OCI-LY3 (cell line): Measurements from ENCODE around the gene OBSL1.

ENCODE experiments used
- H2AFZ ChIP-seq: fragments of 200-600, 300-600 bp; shearing (Covaris generic); 2 replicates; pipeline ENCODE4 v1.6.0; 2014; ENCODE audit warnings: antibody characterized with exemption, low read depth, low read length
- H3K27ac ChIP-seq: fragments of 200-600, 300-600 bp; sonication (generic); 2 replicates; pipeline ENCODE4 v1.5.1; 2014; ENCODE audit warnings: mild to moderate bottlenecking, low read length, moderate library complexity, mixed read lengths
- H3K27me3 ChIP-seq: fragments of 200-600, 300-600 bp; sonication (generic); 2 replicates; pipeline ENCODE4 v1.6.1; 2014; ENCODE audit warnings: low read depth, low read length, mixed read lengths
- H3K36me3 ChIP-seq: fragments of 200-600, 300-600 bp; sonication (generic); replicated peaks from 2 replicates; pipeline ENCODE3; 2014; ENCODE audit warnings: low read depth, low read length, mixed read lengths
- H3K4me1 ChIP-seq: fragments of 300-600, 200-600 bp; sonication (generic); 2 replicates; pipeline ENCODE4 v1.6.1; 2014; ENCODE audit warnings: low read length, mixed read lengths
- H3K4me2 ChIP-seq: fragments of 200-600, 300-600 bp; sonication (generic); 2 replicates; pipeline ENCODE4 v1.6.1; 2014; ENCODE audit warnings: low read length, mixed read lengths
- H3K4me3 ChIP-seq: fragments of 300-600, 200-600 bp; sonication (generic); 2 replicates; pipeline ENCODE4 v1.5.1; 2014; ENCODE audit warnings: antibody characterized with exemption, mild to moderate bottlenecking, low read length, moderate library complexity
- H3K79me2 ChIP-seq: fragments of 300-600, 200-600 bp; shearing (Covaris generic); 2 replicates; pipeline ENCODE4 v1.6.1; 2014; ENCODE audit warnings: mild to moderate bottlenecking, low read length, mixed read lengths
- H3K9ac ChIP-seq: fragments of 300-600, 200-600 bp; shearing (Covaris generic); 2 replicates; pipeline ENCODE4 v1.6.0; 2014; ENCODE audit warnings: mild to moderate bottlenecking, low read length, moderate library complexity
- H3K9me3 ChIP-seq: fragments of 200-600, 300-600 bp; shearing (Covaris generic); 2 replicates; pipeline ENCODE4 v1.6.1; 2014; ENCODE audit warnings: low read length, mixed read lengths; ENCODE audit not compliant: insufficient read depth
- H4K20me1 ChIP-seq: fragments of 200-600, 300-600 bp; sonication (generic); 2 replicates; pipeline ENCODE4 v1.6.1; 2016; ENCODE audit warnings: low read length, mixed read lengths; ENCODE audit not compliant: insufficient read depth
- EZH2phosphoT487 ChIP-seq: fragments of 200-600 bp; shearing (Covaris generic); IDR thresholded peaks from 2 replicates; pipeline ENCODE4 v1.6.1; 2018; ENCODE audit warnings: antibody characterized with exemption, mixed run types, low read depth
- TF ChIP-seq, protein P1 (sequence below): fragments of 200-600, 300-600 bp; sonication (generic); IDR thresholded peaks from 2 replicates; pipeline ENCODE4 v1.5.1; 2014; ENCODE audit warnings: antibody characterized with exemption, low read length, low read depth

The OBSL1 gene

DNA sequence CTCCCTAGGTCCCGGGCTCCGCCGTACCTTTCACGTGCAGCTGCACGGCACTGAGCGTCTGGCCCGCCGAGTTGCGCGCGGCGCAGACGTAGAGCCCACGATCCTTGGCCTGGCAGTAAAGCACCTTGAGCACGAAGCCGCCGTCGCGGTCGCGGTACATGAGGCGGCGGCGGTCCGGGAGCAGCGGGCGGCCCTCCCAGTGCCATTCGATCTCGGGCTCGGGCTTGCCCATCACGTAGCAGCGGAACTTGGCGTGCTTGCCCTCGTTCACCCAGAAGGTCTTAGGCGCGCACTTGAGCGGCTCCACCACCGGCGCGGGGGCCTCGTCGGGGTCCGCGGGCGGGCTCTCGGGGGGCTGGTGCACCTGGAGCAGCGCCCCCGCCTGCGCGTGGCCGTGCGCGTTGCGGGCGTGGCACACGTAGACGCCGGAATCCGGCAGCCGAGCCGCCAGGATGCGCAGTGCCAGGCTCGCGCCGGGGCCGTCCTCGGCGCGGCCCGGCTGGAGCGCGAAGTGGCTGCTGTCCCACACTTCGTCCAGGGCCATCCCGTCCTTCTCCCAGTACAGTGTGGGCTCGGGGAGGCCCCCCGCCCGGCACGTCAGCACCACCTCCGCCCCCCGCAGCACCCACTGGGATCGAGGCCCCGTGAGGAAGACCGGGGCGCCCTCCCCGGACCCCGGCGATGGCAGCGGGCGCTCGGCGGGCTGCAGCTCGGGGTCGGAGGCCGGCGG, 980 bp downstream of the OBSL1 start:
- H3K27me3 ChIP-seq = no peaks in the 10 kb centered on the region
- TF ChIP-seq EZH2phosphoT487 = no peak
- TF ChIP-seq, protein P1, sequence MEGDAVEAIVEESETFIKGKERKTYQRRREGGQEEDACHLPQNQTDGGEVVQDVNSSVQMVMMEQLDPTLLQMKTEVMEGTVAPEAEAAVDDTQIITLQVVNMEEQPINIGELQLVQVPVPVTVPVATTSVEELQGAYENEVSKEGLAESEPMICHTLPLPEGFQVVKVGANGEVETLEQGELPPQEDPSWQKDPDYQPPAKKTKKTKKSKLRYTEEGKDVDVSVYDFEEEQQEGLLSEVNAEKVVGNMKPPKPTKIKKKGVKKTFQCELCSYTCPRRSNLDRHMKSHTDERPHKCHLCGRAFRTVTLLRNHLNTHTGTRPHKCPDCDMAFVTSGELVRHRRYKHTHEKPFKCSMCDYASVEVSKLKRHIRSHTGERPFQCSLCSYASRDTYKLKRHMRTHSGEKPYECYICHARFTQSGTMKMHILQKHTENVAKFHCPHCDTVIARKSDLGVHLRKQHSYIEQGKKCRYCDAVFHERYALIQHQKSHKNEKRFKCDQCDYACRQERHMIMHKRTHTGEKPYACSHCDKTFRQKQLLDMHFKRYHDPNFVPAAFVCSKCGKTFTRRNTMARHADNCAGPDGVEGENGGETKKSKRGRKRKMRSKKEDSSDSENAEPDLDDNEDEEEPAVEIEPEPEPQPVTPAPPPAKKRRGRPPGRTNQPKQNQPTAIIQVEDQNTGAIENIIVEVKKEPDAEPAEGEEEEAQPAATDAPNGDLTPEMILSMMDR = no peak
- H3K4me3 ChIP-seq = no peak overlapping the region
- no peak overlapping the region for H3K4me2 ChIP-seq
- no peak overlapping the region for H2AFZ ChIP-seq
- H3K27ac ChIP-seq = no peak overlapping the region
- H3K9me3 ChIP-seq = no peaks in the 10 kb centered on the region
- no peaks in the 10 kb centered on the region for H3K79me2 ChIP-seq
- H3K36me3 ChIP-seq = no peaks in the 10 kb centered on the region
- no peaks in the 10 kb centered on the region for H3K4me1 ChIP-seq
- no peaks in the 10 kb centered on the region for H4K20me1 ChIP-seq
- no peak overlapping the region for H3K9ac ChIP-seq

DNA sequence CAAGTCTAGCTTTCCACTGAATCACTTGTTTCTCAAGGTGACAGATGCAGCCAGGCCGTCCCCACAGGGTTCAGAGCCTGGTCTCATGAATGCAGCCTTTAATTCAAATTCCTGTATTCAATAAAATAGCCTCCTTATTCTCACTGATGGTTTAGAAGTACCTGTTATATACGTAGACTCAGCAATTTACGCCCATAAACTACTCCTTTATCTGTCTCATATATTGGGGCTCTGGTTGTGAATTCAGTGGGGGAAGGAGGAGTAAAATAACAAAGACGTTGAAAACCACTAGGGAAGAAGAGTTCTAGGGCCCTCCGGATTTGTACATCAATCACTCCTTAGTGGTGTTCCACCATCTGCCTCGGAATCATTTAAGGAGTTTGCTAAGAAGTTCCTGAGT, 1.7 kb downstream of the OBSL1 start:
- Histone ChIP-seq H3K4me2 (no peak overlapping the region), H4K20me1 (no peaks in the 10 kb centered on the region), H3K9ac (no peak overlapping the region), H3K36me3 (no peaks in the 10 kb centered on the region), H3K27ac (no peak overlapping the region), H3K27me3 (no peaks in the 10 kb centered on the region), H2AFZ (no peak overlapping the region), H3K79me2 (no peaks in the 10 kb centered on the region), H3K4me1 (no peaks in the 10 kb centered on the region), H3K9me3 (no peaks in the 10 kb centered on the region), H3K4me3 (no peak overlapping the region)
- no peak for TF ChIP-seq EZH2phosphoT487

DNA sequence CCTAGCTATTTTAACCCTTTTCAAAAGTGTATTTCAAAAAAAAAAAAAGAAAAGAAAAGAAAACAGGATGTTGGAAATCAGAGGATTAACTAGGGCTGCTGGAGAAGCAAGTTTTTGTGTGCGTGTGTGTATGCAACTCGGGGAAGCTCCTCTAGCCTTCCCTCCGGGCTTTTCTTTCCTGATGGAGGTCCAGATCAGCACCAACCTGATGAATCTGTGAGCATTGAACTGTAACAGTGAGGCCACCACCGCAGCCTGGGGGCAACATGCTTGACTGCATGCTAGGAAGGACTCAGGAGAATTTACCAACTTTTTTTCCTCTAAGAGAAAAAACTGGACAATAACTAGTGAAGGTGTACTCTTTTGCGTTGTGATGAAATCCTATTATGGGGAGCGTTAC, 2.3 kb downstream of the OBSL1 start:
- no peaks in the 10 kb centered on the region for H3K79me2 ChIP-seq
- no peaks in the 10 kb centered on the region for H3K9me3 ChIP-seq
- no peak overlapping the region for H2AFZ ChIP-seq
- H3K36me3 ChIP-seq = no peaks in the 10 kb centered on the region
- no peak overlapping the region for H3K27ac ChIP-seq
- no peaks in the 10 kb centered on the region for H3K27me3 ChIP-seq
- no peak overlapping the region for H3K4me3 ChIP-seq
- H3K4me2 ChIP-seq = no peak overlapping the region
- TF ChIP-seq EZH2phosphoT487 = no peak
- TF ChIP-seq, protein P1 = no peak
- H3K9ac ChIP-seq = no peak overlapping the region
- H3K4me1 ChIP-seq = no peaks in the 10 kb centered on the region
- H4K20me1 ChIP-seq = no peaks in the 10 kb centered on the region

DNA sequence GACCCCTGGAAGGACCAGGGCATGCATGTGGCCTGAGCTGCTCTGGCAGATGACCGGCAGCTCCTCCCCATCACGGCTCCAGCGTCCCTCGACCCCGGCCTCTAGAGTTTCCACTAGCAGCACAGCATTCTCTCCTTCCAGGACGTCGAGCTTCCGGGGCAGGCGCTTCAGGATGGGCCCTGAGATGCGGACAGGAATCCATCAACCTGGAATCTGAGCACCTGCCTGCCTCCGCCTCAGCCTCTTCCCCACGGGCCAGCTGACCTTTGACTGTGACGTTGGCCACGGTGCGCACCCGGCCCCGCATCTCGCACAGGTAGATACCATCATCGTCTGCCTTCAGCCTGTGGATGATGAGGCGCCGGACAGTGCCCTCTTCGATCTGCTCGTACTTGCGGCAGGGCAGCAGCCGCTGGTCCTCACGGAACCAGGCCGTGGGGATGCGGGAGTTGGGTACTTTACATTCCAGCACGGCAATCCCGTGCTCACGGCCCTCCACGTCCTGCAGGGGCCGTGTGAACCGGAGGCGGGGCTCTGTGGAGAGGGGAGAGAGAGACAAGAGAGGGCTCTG, 3.5 kb downstream of the OBSL1 start:
- no peaks in the 10 kb centered on the region for H3K4me1 ChIP-seq
- H3K9me3 ChIP-seq = no peaks in the 10 kb centered on the region
- no peaks in the 10 kb centered on the region for H4K20me1 ChIP-seq
- H3K27ac ChIP-seq = no peak overlapping the region
- no peaks in the 10 kb centered on the region for H3K79me2 ChIP-seq
- H3K36me3 ChIP-seq = no peaks in the 10 kb centered on the region
- H3K9ac ChIP-seq = no peak overlapping the region
- TF ChIP-seq EZH2phosphoT487 = no peak
- TF ChIP-seq, protein P1 = no peak
- H2AFZ ChIP-seq = no peak overlapping the region
- H3K4me2 ChIP-seq = no peak overlapping the region
- no peak overlapping the region for H3K4me3 ChIP-seq
- no peaks in the 10 kb centered on the region for H3K27me3 ChIP-seq
